Measurements from ENCODE around the gene GREM2.
A peak's percentile ranks its signal among the peaks of the same experiment; 100 is the strongest.

Gene GREM2

DNA sequence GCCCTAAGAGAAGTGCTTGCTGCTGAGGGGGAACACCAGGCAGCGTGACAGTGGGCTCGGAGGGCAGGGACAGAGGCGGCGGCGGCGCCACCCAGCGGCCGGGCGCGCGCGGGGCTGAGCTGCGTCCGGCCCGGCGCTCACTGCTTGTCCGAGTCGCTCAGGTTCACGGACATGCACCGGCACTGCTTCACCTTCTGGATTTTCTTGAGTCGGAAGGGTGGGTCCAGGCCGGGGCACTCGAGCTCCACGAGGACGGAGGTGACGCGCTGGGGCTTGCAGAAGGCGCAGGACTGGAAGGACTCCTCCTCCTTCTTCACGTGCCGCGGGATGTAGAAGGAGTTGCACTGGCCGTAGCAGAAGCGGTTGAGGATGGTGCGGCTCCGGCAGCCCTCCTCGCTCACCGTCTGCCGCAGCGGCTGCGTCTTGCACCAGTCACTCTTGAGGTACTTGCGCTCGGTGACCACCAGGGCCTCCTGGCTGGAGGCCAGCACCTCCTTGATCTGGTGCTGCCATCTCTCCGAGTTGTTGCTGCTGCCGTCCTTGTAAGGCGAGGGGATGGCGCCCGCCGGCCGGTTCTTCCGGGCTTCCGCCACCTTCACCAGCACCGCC lies 119.0 kb downstream of the GREM2 start:
- no peak for TF ChIP-seq GATA2 (IDR thresholded peaks at IDR 0.05; ENCODE audit: low read depth, low read length)
- TF ChIP-seq GATA3 (IDR thresholded peaks at IDR 0.05; ENCODE audit: low read depth, low read length) = no peak

DNA sequence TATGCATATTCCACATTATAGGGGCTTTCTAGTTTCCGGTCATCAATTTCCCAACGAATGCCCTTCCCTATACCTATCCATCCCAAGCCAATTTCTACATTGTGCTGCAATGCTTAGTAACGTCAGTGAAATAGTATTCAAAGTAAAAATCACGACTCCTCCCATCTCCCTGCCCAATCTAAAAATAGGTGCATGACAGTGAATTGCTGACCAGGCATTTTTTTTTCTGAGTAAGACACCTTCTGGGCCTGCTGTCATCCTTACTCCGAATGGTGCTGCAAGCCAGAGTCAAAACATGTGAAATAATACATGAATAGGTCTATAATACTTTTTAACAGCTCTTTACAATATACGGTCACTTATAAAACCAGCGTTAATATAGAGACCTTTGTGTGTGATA lies 120.2 kb downstream of the GREM2 start:
- TF ChIP-seq GATA2 (IDR thresholded peaks at IDR 0.05; ENCODE audit: low read depth, low read length) (no peak), GATA3 (IDR thresholded peaks at IDR 0.05; ENCODE audit: low read depth, low read length) (no peak)

DNA sequence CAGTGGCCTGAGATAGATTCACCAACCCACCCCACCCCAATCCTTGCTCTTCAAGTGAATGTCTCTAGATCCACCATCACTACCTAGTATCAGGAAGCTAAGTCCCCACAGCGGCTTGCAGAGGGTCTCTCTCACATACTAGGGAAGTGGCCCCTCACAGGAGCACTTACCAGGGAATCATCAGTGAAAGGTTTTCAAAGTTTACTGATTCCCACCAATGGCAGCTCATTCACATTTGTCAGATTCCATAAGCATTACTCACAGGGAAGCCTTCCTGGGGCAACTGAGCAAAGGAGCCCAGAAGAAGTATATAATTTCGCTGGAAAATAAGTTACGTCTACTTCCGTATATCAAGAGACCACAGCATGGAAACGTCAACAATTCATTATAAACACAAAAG lies 120.8 kb downstream of the GREM2 start:
- TF ChIP-seq GATA3 (IDR thresholded peaks at IDR 0.05; ENCODE audit: low read depth, low read length) = no peak
- TF ChIP-seq GATA2 (IDR thresholded peaks at IDR 0.05; ENCODE audit: low read depth, low read length) = no peak

DNA sequence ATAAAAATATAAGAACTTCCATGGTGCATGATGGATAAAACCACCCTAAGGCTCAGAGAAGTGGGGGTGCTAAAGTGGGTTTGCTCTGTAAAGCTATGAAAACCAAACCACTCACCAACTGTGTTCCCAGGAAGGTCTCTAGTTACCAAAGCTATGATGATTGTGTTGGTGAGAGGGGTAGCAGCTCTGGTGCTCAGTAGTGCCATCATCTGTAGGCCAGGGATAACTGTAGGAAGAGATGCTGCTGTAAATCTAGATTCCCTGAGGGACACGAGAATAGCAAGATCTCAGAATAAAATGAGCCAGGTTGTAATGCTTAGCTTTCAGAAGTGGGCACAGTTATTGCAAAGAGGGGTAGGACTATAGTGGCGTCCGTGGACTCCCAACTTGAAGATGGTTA lies 124.5 kb downstream of the GREM2 start:
- TF ChIP-seq GATA2 (IDR thresholded peaks at IDR 0.05; ENCODE audit: low read depth, low read length) = no peak
- TF ChIP-seq GATA3 (IDR thresholded peaks at IDR 0.05; ENCODE audit: low read depth, low read length) = no peak

DNA sequence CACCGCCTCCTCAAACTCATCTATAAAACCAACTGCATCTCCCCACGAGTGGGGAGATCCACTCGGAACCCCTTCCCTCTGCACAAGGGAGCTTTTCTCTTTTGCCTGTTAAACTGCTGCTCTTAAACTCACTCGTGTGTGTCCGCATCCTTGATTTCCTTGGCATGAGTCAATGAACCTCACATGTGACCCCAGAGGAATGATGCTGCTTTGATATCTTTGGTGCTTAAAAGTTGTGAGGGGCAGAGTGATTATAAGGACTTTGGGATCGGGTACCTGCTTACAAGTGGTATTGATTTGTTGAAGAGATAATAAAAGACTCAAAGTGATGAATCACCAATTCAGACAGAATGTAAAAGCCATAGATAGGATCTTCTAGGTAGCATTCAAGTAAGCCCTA lies 125.3 kb downstream of the GREM2 start:
- no peak for TF ChIP-seq GATA3 (IDR thresholded peaks at IDR 0.05; ENCODE audit: low read depth, low read length)
- peak; percentile 9; the same call in 1 of the 2 replicates for TF ChIP-seq GATA2 (IDR thresholded peaks at IDR 0.05; ENCODE audit: low read depth, low read length)

DNA sequence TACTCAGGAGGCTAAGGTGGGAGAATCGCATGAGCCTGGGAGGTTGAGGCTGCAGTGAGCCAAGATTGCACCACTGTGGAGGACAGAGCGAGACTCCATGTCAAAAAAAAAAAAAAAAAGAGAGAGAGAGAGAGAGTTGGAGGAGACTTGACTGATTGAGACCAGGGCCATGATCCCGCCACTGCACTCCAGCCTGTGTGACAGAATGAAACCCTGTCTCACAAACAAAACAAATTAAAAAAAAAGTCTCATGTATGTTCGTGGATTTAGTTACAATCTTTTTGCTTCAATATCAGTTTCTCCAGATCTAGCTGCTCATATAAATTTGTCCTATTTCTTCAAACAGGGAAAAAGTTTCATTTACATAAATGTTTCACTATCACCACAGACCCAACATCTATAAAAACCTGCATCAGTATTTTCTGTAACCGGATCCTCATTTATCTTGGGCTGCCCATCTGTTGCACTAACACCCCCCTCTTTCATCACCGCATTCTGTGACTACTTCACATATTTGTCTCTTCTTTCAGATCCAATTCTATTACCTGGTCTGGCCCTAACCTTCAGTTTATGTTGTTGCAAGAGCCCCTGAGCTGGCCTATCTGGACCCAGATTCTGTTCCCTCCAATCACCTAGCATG lies 127.0 kb downstream of the GREM2 start:
- TF ChIP-seq GATA2 (IDR thresholded peaks at IDR 0.05; ENCODE audit: low read depth, low read length) (no peak), GATA3 (IDR thresholded peaks at IDR 0.05; ENCODE audit: low read depth, low read length) (no peak)

DNA sequence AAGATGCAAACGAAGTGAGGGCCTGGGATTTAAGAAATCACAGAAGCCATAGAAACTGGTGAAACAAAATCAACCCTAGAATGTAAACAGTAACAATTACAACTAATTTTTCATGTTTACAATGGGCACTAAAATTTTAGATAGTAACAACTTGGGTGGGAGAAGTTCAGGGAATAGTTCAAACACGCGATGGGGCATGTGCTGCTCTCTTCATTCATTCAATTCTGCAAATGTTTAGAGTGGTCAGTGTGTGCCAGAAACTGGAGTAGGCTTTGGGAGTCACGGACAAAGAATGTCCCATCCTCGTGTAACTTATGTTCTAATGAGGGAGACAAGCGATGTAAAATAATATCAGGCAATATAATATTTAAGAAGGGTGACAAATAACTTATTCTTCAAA lies 133.4 kb downstream of the GREM2 start:
- TF ChIP-seq GATA2 (IDR thresholded peaks at IDR 0.05; ENCODE audit: low read depth, low read length) (no peak), GATA3 (IDR thresholded peaks at IDR 0.05; ENCODE audit: low read depth, low read length) (no peak)

DNA sequence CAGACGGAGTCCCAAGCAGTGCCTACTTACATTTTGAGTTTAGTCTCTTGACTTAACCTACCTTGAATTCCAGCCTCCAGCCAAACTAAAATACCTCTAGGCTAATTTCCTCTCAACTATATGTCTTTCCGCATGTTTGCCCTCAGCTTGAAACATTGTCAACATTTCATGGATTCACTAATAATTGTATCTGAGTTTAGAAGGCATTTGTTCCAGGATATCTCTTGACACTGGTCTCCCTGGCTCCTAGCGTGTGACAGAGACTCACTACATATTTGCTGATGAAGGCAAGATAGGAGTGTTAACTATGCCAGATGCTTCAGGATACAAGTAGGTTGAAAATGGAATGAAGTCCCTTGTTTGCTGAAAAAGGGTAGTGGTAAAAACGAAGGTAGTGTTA lies 136.1 kb downstream of the GREM2 start:
- TF ChIP-seq GATA3 (IDR thresholded peaks at IDR 0.05; ENCODE audit: low read depth, low read length) = no peak
- TF ChIP-seq GATA2 (IDR thresholded peaks at IDR 0.05; ENCODE audit: low read depth, low read length) = no peak

DNA sequence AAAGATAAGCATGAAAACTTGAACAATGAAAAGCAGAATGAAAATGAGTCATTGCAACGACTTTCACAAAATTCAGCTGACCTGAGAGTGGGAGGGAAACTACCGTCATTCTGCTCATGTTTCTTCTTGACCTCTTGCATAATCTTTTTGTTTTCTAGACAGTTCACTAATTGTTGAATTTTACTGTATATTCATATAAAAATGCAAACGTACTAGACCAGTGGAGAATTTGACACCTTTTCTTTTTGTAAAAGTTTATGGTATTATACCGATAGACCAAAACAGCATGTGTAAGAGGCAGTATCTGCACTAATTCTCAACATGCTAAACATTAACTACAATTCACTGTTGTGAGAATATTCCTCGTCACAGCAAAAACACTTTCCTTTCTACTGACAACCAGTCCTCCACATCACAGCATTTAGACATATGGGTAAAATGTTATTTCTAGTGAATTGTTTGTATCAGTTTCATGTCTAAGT lies 137.8 kb downstream of the GREM2 start:
- no peak for TF ChIP-seq GATA3 (IDR thresholded peaks at IDR 0.05; ENCODE audit: low read depth, low read length)
- TF ChIP-seq GATA2 (IDR thresholded peaks at IDR 0.05; ENCODE audit: low read depth, low read length) = no peak

DNA sequence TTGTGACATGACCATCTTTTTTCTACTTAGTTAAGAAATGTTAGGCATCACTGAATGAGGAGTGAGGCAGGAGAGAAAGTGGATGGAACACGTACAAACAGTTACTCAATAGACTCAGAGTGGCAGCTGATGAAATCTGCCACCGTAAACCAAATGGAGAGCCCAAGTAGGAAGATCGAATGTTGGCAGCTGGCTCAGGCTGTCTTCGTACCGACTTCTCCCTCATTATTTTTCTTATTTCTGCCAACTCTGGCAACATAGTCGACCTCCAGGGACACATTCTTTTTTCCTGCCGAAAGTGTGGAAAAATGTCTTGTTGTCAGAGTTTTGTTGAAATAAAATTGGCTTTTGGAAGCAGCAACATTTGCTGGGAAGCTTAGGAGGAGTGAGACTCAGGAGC lies 143.3 kb downstream of the GREM2 start:
- TF ChIP-seq GATA2 (IDR thresholded peaks at IDR 0.05; ENCODE audit: low read depth, low read length) (no peak), GATA3 (IDR thresholded peaks at IDR 0.05; ENCODE audit: low read depth, low read length) (no peak)

DNA sequence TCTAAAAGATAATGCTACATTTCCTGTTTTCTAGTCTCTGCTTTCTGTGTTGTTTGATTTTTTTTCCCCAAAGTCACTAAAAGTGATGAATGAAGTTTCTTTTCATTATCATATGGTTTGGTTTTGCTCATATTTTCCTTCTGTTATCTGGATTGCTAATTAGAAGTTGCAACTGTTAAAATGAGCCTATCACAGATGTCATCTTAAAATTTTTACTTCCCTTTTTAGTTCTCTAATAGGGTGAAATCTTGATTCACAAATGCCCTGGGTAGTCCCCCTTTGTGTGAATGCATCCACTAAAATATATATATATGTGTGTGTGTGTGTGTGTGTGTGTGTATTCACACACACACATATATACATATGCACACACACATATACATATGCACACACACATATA lies 144.1 kb downstream of the GREM2 start:
- no peak for TF ChIP-seq GATA2 (IDR thresholded peaks at IDR 0.05; ENCODE audit: low read depth, low read length)
- no peak for TF ChIP-seq GATA3 (IDR thresholded peaks at IDR 0.05; ENCODE audit: low read depth, low read length)

DNA sequence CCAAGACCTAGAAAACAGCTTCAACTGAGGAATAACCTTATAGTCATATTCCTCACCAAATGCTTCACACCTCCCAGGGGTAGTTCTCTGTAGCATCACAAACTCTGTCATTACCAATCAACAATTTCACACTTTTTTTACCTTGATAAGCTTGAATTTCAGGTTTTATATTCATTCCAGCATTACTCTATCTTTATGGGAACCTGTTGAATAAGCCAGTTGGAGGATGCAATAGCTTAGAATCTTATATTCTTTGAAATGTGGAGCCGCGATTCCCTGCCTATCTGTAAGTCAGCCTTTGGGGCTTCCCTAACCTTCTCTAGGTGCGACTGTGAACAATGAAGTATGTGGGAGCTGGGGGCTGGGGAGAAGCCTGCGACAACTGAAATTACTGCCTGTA lies 145.4 kb downstream of the GREM2 start:
- TF ChIP-seq GATA3 (IDR thresholded peaks at IDR 0.05; ENCODE audit: low read depth, low read length) = no peak

DNA sequence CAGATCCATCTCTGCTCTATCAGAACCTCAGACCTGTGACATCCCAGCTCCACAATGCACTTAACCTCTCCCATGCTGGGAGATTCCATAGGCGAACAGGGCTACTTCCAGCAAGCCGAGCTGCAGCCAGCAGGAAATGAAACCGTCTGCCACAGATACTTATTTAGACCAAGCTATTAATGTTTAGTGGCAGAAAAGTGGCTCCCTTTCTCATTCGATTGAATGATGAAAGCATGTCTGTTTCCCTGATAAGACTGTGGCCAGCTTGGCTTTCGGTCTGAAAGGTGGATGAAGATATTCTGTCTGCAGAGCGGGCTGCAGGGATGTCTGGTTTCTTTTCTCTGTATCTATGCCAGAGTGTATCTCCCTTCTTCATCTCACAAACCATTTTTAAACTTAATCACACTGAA lies 146.4 kb downstream of the GREM2 start:
- peak; percentile 92 for TF ChIP-seq GATA2 (IDR thresholded peaks at IDR 0.05; ENCODE audit: low read depth, low read length)
- TF ChIP-seq GATA3 (IDR thresholded peaks at IDR 0.05; ENCODE audit: low read depth, low read length) = peak; percentile 88

DNA sequence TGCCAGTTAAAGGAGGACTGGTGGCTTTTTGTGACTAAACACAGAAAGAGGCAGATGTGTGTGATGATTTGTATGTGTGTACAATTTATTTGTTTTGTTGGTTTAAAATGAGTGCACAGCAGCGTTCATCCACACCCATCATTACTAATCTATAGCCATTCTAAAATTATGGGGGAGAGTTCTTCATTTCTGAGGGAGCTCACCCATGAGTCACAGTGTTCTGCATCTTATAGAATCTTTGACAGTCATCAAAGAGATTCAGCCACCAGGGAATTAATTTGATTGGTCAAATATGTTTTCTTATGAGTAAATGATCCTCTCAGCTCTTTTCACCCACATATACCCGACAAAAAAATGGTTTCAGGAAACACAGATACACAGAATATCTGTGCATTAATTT lies 147.9 kb downstream of the GREM2 start:
- TF ChIP-seq GATA2 (IDR thresholded peaks at IDR 0.05; ENCODE audit: low read depth, low read length) = no peak
- TF ChIP-seq GATA3 (IDR thresholded peaks at IDR 0.05; ENCODE audit: low read depth, low read length) = no peak

DNA sequence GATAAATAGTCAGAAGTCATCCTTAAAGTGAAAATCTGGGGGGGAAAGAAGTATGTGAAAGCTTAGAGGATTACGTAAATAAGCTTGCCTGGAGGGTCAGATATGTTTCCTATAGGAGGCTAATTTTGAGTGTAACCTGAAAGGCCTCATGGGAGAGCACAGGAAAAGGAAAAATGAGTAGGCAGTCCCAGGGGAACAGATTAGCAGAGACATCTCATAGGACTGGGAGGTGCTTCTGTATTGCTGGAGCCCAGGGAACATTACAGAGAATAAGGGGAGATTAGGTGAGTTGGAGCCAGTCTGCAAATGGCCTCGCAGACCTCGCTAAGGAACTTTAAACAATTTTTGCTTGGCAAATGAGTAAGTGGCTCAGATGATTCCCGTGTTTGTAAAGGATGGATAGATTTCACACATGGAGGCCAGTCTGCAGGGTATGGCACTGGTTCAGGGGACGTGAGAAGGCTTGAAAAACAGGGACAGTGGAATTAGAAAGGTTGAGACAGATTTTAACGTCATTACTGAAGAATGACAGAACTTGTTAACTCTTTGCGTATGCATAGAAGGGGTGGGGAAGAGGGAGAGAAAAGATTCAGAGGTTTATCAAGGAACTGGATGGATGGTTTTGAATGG lies 149.1 kb downstream of the GREM2 start:
- TF ChIP-seq GATA2 (IDR thresholded peaks at IDR 0.05; ENCODE audit: low read depth, low read length) = no peak
- TF ChIP-seq GATA3 (IDR thresholded peaks at IDR 0.05; ENCODE audit: low read depth, low read length) = no peak

Measured in SH-SY5Y (cell line).